ENCODE data around the gene PRSS57.
"Not testable (repeated sequence)": the region's sequence is repeated elsewhere in the genome, so short reads cannot be mapped to it uniquely, and the experiment has no call there.

The PRSS57 gene

DNA sequence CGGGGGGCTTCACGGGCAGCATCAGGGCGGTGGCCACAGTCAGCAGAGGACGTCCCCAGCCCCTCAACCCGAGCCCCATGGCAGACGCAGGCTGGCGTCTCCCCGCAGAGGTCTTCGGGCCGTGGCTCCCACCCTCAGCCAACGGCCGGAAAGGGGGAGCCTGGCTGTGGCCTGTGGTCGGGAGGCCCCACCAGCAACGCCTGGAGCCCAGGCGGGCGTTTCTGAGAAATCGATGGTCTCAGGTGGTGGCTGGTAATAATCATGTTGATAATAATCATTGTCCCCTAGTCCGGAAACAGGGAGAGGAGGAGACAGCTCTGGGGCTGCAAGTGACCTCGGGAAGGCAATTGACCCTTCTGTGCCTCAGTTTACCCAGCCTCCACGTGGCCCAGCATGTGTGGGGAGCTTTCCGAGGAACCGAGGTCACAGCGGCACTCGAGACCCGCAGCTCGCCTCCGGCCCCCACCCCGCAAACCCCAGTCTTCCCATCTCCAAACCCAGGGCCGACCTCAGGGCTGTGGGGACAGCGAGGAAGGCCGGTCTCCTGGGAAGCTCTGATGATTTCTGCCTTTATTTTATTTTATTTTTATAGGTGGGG is at the start of gene PRSS57:
Gene PRSS57, minus strand, starts transcription at position 101 of the 598 bp plus-strand sequence. Its CDS starts 22 bp downstream, at position 79.
- intact Hi-C loops (cut with DNase I) = no loop called here
- DNase-seq = no peak

DNA sequence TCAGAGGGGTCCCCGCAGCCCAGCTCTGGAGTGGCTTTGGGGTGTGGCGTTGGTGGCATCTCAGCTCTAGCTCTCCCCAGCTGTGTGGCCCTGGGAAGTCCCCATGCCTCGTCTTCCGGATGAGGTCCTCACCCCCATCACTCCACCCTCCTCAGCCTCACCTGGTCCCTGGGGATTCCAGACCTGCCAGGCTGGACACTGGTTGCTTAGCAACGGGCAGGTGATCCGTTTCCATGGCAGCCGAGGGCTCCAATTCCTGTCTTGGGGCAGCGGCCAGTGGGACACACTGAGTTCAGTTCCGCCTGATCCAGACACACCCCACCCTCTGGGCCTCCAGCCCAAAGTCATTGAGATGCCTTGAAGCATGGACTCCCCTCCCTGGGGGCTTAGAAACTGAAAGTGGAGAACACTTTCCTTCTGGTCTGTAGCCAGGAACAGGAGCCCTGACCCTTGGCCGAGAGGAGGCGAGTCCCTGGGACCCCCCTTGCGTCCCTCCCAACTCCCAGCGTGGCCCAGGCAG is 48.0 kb upstream of the PRSS57 start:
- DNase-seq = no peak
- intact Hi-C loops (cut with DNase I) = no loop called here

DNA sequence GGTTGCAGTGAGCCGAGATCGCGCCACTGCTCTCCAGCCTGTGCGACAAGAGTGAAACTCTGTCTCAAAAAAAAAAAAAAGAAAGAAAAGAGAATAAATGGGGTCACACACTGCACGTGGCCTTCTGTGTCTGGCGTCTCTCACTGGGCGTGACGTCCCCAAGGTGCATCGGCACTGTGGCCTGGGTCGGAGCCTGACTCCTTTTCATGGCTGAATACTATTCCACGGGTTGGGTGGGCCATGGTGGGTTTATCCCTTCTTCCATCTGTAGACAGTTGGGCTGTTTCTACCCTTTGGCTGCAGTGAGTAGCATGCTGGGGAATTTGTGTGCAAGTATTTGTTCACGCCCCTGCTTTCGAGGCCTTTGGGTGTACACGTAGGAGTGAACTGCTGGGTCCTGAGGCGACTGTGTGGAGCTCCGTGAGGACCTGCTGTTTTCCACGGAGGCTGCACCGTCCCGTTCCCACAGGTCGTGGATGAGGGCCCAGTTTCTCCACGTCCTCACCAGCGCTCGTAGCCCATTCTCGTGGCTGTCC is 47.4 kb upstream of the PRSS57 start:
- intact Hi-C loops (cut with DNase I) = no loop called here
- DNase-seq = no peak

DNA sequence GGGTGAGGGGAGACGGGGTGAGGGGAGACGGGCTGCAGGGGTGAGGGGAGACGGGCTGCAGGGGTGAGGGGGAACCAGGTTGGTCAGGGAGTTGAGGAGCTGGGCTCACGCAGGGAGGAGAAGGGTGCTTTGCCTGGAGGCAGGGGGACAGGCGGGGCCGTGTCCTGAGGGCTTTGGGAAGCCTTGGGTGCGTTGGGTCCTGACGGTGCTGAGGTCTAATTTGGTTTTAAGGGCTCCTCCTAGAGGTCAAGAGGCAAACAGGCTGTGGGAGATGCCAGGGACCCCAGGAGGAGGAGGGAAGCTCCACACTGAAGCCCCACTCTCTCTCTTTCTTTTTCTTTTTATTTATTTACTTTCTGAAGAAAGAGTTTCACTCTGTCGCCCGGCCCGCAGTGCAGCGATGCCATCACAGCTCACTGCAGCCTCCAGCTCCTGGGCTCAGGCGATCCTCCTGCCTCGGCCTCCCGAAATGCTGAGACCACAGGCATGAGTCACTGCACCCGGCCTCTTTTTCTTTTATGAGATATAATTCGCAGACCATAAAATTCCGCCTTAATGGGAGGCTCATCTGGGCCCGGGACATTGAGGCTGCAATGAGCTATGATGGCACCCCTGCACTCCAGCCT is 46.4 kb upstream of the PRSS57 start:
- DNase-seq = no peak

DNA sequence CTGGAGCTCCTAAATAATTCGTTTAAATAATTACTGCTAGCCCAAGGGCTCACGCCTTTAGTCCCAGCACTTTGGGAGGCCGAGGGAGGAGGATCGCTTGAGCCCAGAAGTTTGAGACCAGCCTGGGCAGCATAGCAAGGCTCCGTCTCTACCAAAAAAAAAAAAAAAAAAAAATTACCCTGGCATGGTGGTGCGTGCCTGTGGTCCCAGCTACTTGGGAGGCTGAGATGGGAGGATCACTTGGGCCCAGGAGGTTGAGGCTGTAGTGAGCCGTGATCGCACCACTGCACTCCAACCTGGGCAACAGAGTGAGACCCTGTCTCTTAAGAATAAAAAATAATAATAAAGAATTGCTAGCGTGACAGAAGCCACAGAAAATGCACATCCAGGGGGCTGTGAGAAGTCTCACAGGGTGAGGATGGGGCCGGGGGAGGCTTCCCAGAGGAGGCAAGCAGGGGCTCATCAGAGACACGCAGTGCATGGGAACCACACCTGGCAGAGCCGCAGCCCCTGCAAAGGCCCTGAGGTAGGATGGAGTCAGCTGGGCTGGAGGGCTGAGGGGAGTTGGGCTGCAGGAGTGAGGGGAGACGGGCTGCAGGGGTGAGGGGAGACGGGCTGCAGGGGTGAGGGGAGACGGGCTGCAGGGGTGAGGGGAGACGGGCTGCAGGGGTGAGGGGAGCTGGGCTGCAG is 45.7 kb upstream of the PRSS57 start:
- DNase-seq; intact Hi-C loops (cut with DNase I): not testable (repeated sequence)

More for the DNA sequence above, 46.4 kb upstream of the PRSS57 start:
- intact Hi-C loops (cut with DNase I) = no loop called here

DNA sequence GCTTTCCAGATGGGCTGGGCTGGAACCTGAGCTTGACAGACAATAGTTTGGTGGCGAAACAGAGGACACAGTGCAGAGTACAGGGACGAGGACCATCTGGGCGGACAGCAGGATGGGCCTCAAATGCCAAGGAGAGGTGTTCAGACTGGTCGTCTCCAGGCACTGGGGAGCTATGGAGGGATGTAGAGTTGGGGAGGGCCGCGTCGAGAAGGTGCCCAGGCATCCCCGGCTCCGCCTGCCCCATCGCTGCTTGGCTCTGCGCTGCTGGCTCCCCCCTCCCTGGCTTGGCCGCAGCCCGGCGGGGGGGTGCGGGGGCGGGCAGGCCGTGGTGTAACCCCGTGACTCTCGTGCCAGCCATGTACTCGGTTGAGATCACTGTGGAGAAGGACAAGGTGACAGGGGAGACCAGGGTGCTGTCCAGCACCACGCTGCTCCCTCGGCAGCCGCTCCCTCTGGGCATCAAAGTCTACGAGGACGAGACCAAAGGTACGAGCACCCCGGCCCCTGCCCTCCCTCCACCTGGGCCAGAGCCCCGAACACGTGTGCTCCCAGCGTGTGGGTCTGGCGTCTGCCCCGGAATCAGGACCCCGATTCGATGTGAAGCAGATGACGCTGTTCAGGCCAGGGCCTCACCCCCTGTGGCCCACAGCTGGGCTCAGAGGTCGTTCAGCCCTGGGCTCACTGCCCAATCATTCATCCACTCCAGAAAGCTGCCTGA is 44.9 kb upstream of the PRSS57 start:
- intact Hi-C loops (cut with DNase I) = no loop called here
- DNase-seq = no peak

DNA sequence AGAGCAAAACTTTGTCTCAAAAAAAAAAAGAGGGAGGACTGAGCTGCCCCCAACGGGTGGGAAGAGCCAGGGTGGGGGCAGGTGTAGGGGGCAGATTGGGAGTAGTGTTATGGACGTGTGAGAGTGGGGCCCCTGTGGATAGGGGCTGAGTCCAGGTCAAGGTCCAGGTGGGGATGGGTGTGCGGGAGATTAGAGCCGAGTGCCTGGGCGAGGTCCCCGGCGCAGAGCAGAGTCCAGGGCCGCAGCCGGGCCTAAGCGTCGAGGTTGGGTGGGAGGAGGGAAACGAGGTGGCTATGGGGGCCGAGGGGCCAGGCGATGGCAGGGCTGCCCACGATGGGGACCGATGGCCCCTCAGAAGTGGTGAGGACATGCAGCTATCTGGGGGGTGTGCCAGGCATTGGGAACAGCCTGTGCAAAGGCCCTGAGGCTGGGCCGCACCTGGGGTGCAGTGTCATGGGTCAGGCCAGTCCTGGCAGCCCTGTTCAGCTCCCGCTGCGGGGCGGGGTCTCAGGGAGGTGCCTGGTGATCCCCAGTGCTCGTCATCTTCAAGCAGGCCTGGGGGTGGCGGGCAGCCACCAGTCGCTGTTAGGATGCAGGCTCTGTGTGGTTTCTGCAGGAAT is 43.4 kb upstream of the PRSS57 start:
- no peak for DNase-seq
- intact Hi-C loops (cut with DNase I) = no loop called here

DNA sequence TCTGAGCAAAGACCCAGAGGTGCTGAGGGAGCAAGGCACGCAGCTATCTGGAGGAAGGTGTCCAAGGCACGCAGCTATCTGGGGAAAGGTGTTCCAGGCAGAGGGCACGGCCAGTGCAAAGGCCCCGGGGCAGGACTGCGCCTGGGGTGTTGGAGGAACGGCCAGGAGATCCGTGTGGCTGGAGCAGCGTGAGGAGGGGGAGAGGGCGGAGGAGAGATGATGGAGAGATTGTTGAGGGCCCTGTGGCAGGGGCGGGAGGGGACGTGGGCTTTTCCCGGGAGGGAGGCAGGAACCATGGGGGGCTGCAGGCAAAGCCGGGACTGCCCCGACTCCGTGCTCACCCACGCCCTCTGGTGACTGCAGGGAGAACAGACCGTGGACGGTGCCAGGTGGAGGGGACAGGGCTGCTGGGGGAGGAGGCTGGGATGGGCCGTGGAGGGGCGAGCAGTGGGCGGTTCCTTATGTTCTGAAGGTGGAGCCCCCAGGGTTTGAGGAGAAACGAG is 42.4 kb upstream of the PRSS57 start:
- peak in 7 of 10 donors; percentile 24 to 90 (median 47) for DNase-seq
- intact Hi-C loops (cut with DNase I) = no loop called here

DNA sequence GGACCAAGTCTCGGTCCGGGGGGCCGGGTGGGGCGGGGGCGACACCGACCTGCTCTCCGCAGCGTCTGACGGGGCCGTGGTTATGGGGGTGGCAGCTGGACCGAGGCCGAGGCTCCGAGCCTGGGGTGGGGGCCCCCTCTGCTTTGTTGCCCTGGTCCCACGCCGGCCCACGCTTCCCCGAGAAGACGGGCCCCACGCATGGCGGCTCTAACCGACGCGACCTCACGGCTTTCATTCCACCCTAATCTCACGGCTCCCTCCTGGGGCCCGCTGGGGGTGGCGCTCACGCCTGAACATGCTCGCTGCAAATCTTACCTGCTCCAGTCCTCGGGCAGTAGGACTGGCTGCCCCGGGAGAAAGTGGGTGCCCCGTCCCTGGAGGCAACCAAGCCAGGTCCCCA is 40.9 kb upstream of the PRSS57 start:
- intact Hi-C loops (cut with DNase I) = no loop called here
- no peak for DNase-seq

DNA sequence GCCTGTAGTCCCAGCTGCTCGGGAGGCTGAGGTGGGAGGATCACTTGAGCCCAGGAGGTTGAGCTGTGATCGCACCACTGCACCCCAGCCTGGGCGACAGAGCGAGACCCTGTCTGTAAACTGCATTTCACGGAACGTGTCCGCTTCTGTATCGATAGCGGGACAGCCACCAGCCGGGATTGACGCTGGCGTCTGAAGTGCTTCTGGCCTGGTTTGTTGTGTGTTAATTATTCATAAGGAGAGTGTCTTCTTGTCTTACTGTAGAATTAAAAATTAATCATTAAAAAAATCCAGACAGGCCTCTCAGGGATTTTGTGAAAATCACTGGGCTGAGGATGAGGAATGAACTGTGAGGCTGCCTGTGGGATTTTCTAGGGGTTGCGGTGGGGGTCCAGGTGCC is 39.5 kb upstream of the PRSS57 start:
- intact Hi-C loops (cut with DNase I) = loop anchor here (1.0 to 5.0 kb wide), 2 partner anchors 69 to 147 kb away; partner anchors contain the start of gene HCN2
- no peak for DNase-seq

DNA sequence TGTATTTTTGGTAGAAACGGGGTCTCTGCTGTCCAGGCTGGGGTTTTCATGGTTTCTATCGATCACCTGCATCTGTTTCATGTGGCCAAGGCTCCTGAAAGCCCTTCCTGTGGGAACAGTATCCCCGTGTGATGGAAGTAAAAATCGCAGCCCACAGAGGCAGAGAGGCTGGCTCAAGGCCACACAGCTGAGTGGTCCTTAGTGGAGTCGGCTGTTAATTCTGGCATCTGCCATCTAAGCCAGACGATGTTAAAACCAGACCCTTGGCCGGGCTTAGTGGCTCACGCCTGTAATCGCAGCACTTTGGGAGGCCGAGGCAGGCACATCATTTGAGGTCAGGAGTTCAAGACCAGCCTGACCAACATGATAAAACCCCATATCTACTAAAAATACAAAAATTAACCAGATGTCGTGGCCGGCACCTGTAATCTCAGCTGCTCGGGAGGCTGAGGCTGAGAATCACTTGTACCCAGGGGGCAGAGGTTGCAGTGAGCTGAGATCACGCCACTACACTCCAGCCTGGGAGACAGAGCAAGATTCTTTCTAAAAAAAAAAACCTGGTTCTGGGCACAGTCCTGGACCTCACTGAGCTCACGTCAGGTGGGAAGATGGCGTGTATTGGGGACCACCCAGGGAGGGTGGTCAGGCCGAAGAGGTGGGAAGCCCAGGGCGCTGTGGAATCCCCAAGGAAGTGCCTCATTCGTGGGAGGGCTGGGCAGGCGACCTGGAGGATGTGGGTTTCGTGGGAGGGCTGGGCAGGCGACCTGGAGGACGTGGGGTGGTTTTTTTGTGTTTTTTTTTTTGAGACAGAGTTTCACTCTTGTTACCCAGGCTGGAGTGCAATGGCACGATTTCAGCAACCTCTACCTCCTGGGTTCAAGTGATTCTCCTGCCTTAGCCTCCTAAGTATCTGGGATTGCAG is 37.2 kb upstream of the PRSS57 start:
- DNase-seq = no peak
- intact Hi-C loops (cut with DNase I) = loop anchor here (5.0 kb wide), 1 partner anchor 145 kb away; the partner anchor contains the start of gene HCN2

DNA sequence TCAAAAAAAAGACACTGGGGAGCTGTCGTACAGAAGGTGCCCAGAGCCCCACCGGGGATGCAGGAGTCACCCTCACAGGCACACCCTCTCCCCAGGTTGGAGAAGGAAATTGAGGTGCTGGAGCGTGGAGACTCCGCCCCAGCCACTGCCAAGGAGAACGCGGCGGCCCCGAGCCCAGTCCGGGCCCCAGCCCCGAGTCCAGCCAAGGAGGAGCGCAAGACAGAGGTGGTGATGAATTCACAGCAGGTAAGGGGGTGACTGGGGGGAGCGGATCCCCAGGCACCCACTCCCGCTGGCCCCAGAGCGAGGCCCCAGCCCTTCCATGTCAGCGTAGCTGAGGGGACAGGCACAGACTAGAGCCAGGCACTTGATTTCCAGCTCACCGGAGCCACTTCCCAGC is 35.7 kb upstream of the PRSS57 start:
- DNase-seq = no peak
- intact Hi-C loops (cut with DNase I) = loop anchor here (5.0 kb wide), 1 partner anchor 144 kb away; the partner anchor contains the start of gene HCN2

DNA sequence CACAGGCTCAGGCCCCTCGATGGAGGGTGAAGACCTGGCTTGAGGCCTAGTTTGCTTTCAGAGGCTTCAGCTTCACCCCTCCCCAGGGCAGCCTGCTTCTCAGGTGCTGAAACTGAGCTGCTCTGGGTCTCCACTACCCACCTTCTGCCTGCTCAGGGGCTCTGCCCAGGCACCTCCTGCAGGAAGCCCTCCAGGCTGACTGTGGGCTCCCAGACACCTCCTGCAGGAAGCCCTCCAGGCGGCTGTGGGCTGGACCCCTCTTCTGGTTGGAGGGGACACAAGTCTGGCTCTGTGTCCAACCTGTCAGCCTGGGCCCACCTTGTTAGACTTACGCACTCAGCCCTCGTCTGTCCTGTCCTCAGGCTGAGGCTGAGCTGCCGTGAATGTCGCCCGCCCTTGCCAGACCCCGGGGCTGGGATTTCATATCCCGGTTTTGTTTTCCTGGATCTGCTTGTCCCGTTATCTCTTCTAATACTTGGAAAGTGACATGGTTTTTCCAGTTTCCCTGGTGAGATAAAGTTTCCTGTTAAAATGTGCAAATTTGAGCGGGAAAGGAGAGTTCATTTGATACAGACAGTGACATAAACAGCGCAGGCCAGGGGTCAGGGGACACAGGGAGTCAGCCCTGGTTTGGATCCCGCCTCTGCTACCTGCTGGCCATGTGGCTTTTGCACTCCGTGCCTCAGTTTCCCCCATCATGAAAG is 34.9 kb upstream of the PRSS57 start:
- intact Hi-C loops (cut with DNase I) = loop anchor here (5.0 kb wide), 1 partner anchor 143 kb away; the partner anchor contains the start of gene HCN2
- DNase-seq = no peak

DNA sequence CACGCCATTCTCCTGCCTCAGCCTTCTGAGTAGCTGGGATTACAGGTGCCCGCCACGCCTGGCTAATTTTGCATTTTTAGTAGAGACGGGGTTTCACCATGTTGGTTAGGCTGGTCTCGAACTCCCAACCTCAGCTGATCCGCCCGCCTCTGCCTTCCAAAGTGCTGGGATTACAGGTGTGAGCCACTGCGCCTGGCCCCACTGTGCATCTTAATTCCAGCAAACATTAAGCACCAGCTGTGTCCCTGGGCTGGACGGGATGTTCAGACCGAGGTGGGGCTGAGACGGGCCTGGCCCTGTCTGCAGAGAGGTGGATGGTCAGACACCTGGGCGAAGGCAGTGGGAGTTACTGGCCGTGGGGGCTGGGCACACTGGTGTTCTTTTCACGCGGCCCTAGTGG is 34.3 kb upstream of the PRSS57 start:
- DNase-seq; intact Hi-C loops (cut with DNase I): not testable (repeated sequence)

DNA sequence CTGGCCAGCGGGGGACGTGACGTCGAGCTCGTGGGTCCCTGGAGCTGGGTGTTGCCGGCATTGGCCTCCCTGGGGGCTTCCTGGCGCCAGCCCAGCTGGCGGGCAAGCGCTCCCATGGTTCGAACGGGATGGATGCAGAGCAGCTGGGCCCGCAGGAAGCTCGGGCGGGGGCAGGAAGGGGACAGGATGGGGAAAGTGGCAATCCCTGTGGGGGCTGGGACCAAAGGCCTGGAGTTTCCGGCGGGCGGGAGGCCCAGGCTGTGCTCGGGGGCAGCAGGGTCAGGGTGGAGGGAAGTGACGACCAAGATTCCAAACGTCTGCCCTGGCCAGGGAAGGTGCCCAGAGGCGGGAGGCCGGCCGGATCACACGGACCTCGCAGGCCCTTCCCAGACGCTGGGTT is 32.8 kb upstream of the PRSS57 start:
- DNase-seq = no peak
- intact Hi-C loops (cut with DNase I) = no loop called here

DNA sequence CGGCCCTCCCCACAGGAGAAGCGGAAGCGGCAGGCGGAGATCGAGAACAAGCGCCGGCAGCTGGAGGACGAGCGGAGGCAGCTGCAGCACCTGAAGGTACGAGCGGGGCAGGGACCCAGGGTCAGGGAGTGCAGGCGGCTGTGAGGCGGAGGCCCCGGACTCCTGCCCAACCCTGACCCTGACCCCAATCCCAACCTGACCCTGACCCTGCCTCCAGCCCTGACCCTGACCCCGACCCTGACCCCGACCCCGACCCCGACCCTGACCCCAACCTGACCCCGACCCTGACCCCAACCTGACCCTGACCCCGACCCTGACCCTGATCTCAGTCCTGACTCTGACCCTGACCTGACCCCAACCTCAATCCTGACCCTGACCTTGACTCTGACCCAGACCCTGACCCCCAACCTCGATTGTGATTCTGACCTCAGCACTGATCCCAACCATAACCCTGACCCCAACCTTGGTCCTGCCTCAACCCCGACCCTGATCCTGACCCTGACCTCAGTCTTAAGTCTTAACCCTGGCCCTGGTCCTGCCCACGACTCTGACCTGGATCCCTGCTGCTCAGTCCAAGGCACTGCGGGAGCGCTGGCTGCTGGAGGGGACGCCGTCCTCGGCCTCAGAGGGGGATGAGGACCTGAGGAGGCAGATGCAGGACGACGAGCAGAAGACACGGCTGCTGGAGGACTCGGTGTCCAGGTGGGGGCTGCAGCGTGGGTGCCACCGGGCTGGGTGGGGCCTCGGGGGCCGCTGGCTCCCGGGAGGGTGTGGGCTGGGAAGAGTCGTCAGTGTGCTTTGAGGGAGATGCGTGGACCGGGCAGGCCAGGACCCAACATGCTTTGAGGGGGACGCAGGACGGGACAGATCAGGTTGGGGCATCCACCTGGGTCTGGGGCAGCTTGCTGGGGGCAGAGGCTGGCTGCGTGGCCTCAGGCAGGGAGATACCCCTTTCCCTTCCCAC is 32.0 kb upstream of the PRSS57 start:
- DNase-seq = no peak
- intact Hi-C loops (cut with DNase I) = no loop called here

Measured in posterior cingulate gyrus (tissue), 11 donors.